HCT116 (cell line): ENCODE results near the gene MCF2L2. TPM values are rescaled to one million over a fixed set of nuclear protein-coding genes. Genes with fewer than 3 reads are reported as not detected.

ENCODE experiments used
- ATAC-seq: fragments of 200-7000 bp; cut with Tn5 transposase; 2 replicates; pipeline ENCODE4 v1.9.1; 2020; ENCODE audit warnings: mild to moderate bottlenecking, moderate library complexity
- BruUV-seq: library from RNA; stranded (reverse); fragments of 400-500 nt; replicated peaks from 2 replicates; lab custom pipeline; 2021; lab: Mats Ljungman, UMichigan
- CTCF ChIA-PET: fragments of 300-600 bp; sonication (Branson Sonifier 250); formaldehyde crosslinking; loops from one replicate; lab custom pipeline; 2021; ENCODE audit warnings: antibody characterized with exemption; lab: Charles Lee
- POLR2A ChIA-PET: fragments of 300-600, 350-600 bp; sonication (Branson Sonifier 250); formaldehyde crosslinking; loops from one replicate; lab custom pipeline; 2021; ENCODE audit warnings: antibody characterized with exemption; lab: Charles Lee
- RAD21 ChIA-PET, 2 experiments: fragments of 300-600 bp; sonication (Branson Sonifier 250); formaldehyde crosslinking; loops; one replicate each; lab custom pipeline; 2023; ENCODE audit warnings: low total read pairs in 2 of 2; ENCODE audit not compliant: uncharacterized antibody in 2 of 2, unreplicated experiment in 2 of 2, low non-redundant PET in 1 of 2; lab: Charles Lee
- DNase-seq: peaks from one replicate; pipeline ENCODE4 v3.0.0-alpha.2; 2010; ENCODE audit warnings: low read depth, low spot score
- H2AFZ ChIP-seq: fragments of 200-600 bp; shearing (Covaris generic), sonication (generic); 2 replicates; pipeline ENCODE4 v1.6.1; 2017; ENCODE audit warnings: low read depth, mixed run types, mixed read lengths, antibody characterized with exemption, low read length; ENCODE audit not compliant: poor library complexity, severe bottlenecking
- H3K27ac ChIP-seq: 2 replicates; pipeline ENCODE4 v1.5.1; 2012; ENCODE audit warnings: low read depth, low read length
- H3K27me3 ChIP-seq: fragments of 200-600 bp; sonication (generic); 2 replicates; pipeline ENCODE4 v1.6.1; 2016; ENCODE audit warnings: mixed run types, low read length, mixed read lengths; ENCODE audit not compliant: insufficient read depth
- H3K36me3 ChIP-seq, 2 experiments: fragments of 200-500 bp in 1 of 2; fragments of 200-600 bp in 1 of 2; sonication (Bioruptor generic) in 1 of 2; sonication (generic) in 1 of 2; 2 replicates each; pipeline versions ENCODE4 v1.5.1 to v1.6.1; 2014 to 2016; ENCODE audit warnings: low read length in 2 of 2, inconsistent platforms in 1 of 2, mixed read lengths in 1 of 2, mixed run types in 1 of 2; ENCODE audit not compliant: insufficient read depth in 2 of 2, control insufficient read depth in 1 of 2
- H3K4me1 ChIP-seq, 2 experiments: fragments of 200-600 bp in 1 of 2; sonication (generic) in 1 of 2; 2 replicates each; pipeline versions ENCODE4 v1.5.1 to v1.6.1; 2012 to 2017; ENCODE audit warnings: low read length in 2 of 2, inconsistent platforms in 1 of 2, mild to moderate bottlenecking in 1 of 2, mixed read lengths in 1 of 2, mixed run types in 1 of 2, moderate library complexity in 1 of 2; ENCODE audit not compliant: insufficient read depth in 2 of 2, control insufficient read depth in 1 of 2
- H3K4me2 ChIP-seq: fragments of 200-600 bp; sonication (generic); 2 replicates; pipeline ENCODE4 v1.6.1; 2017; ENCODE audit warnings: mixed run types, low read length, mixed read lengths
- H3K4me3 ChIP-seq, 2 experiments: fragments of 200-600 bp in 1 of 2; sonication (generic) in 1 of 2; replicated peaks in 1 of 2; 2 replicates each; pipeline ENCODE4 v1.5.1; 2011 to 2016; ENCODE audit warnings: low read length in 2 of 2, control low read depth in 1 of 2, low read depth in 1 of 2, mild to moderate bottlenecking in 1 of 2, mixed read lengths in 1 of 2, mixed run types in 1 of 2
- H3K79me2 ChIP-seq: fragments of 200-600 bp; sonication (generic); 2 replicates; pipeline ENCODE4 v1.6.1; 2017; ENCODE audit warnings: mild to moderate bottlenecking, mixed run types, low read length, moderate library complexity, mixed read lengths; ENCODE audit not compliant: insufficient read depth
- H3K9ac ChIP-seq: fragments of 200-600 bp; sonication (generic); 2 replicates; pipeline ENCODE4 v1.6.1; 2016; ENCODE audit warnings: low read length, mixed read lengths
- H3K9me2 ChIP-seq: fragments of 200-600 bp; sonication (generic), shearing (Covaris generic); 2 replicates; pipeline ENCODE4 v1.6.1; 2017; ENCODE audit warnings: mixed run types, mild to moderate bottlenecking, moderate library complexity; ENCODE audit not compliant: insufficient read depth
- H3K9me3 ChIP-seq, 2 experiments: fragments of 200-500 bp in 1 of 2; fragments of 200-600 bp in 1 of 2; sonication (Bioruptor generic) in 1 of 2; sonication (generic) in 1 of 2; 2 replicates each; pipeline ENCODE4 v1.6.1; 2014 to 2017; ENCODE audit warnings: low read length in 2 of 2, mixed read lengths in 2 of 2, inconsistent platforms in 1 of 2, low read depth in 1 of 2, mild to moderate bottlenecking in 1 of 2, mixed run types in 1 of 2, moderate library complexity in 1 of 2; ENCODE audit not compliant: control insufficient read depth in 1 of 2, insufficient read depth in 1 of 2
- H4K20me1 ChIP-seq: fragments of 200-600 bp; sonication (generic), shearing (Covaris generic); 2 replicates; pipeline ENCODE4 v1.6.1; 2017; ENCODE audit warnings: mixed run types, mild to moderate bottlenecking, moderate library complexity; ENCODE audit not compliant: insufficient read depth
- CBX3 ChIP-seq: IDR thresholded peaks from 2 replicates; pipeline ENCODE4 v1.6.1; 2012; ENCODE audit warnings: low read depth
- EGR1 ChIP-seq: IDR thresholded peaks from 2 replicates; pipeline ENCODE4 v1.6.1; 2012; ENCODE audit warnings: low read depth
- ELF1 ChIP-seq: IDR thresholded peaks from 2 replicates; pipeline ENCODE4 v1.6.1; 2012; ENCODE audit warnings: low read depth, borderline replicate concordance
- FOSL1 ChIP-seq: IDR thresholded peaks from 2 replicates; pipeline ENCODE4 v1.6.1; 2012; ENCODE audit warnings: low read depth
- TCF7L2 ChIP-seq: IDR thresholded peaks from 2 replicates; pipeline ENCODE4 v1.7.0; 2011; ENCODE audit warnings: borderline replicate concordance, inconsistent platforms; ENCODE audit not compliant: insufficient read depth, insufficient read length; ENCODE audit errors: extremely low read depth
- ZNF274 ChIP-seq: fragments of 200-500 bp; sonication (Bioruptor generic); IDR thresholded peaks from 2 replicates; pipeline ENCODE4 v1.6.1; 2014; ENCODE audit warnings: mild to moderate bottlenecking, low read depth, low read length, inconsistent platforms
- intact Hi-C: fragments of 100-400 bp; cut with micrococcal nuclease; formaldehyde crosslinking; loops from 2 replicates; pipeline ENCODE4 v1.10.0; 2022
- total RNA-seq: library from RNA; stranded (reverse); gene quantifications from one replicate; pipeline ENCODE4 v1.2.1, GENCODE V29; 2021; ENCODE audit not compliant: unreplicated experiment
- TF ChIP-seq, protein P1 (sequence below): IDR thresholded peaks from 2 replicates; pipeline ENCODE4 v1.6.1; 2012
- TF ChIP-seq, protein P2 (sequence below): IDR thresholded peaks from 2 replicates; pipeline ENCODE4 v1.6.1; 2012; ENCODE audit warnings: low read depth

MCF2L2 gene
- total RNA-seq, 1 experiment from 2014 or later, result 1.5 TPM

DNA sequence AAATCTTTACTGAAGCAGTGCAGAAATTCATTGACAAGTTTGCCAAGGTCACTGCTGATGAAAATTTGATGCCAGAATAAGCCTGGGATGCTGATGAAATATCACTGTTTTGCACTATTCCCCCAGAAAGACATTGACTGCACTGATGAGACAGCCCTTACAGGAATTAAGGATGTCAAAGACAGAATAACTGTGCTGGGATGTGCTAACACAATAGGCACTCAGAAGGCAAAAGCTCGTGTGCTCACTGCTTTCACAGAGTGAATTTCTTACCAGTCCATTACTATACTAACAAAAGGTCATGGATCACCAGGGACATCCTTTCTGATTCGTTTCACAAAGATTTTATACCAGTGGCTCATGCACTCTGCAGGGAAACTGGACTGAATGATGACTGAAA, 69.4 kb downstream of the MCF2L2 start:
- no peaks in the 10 kb centered on the region for H4K20me1 ChIP-seq
- no peak overlapping the region for H3K27ac ChIP-seq
- ChIA-PET POLR2A (no interaction called here), CTCF (no interaction called here), RAD21 (no interaction called here)
- BruUV-seq, result no TSS peak
- TF ChIP-seq FOSL1 (no peak), CBX3 (no peak), TCF7L2 (no peak), EGR1 (no peak), ZNF274 (no peak), ELF1 (no peak)
- TF ChIP-seq, protein P1, sequence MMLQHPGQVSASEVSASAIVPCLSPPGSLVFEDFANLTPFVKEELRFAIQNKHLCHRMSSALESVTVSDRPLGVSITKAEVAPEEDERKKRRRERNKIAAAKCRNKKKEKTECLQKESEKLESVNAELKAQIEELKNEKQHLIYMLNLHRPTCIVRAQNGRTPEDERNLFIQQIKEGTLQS, result no peak
- TF ChIP-seq, protein P2, sequence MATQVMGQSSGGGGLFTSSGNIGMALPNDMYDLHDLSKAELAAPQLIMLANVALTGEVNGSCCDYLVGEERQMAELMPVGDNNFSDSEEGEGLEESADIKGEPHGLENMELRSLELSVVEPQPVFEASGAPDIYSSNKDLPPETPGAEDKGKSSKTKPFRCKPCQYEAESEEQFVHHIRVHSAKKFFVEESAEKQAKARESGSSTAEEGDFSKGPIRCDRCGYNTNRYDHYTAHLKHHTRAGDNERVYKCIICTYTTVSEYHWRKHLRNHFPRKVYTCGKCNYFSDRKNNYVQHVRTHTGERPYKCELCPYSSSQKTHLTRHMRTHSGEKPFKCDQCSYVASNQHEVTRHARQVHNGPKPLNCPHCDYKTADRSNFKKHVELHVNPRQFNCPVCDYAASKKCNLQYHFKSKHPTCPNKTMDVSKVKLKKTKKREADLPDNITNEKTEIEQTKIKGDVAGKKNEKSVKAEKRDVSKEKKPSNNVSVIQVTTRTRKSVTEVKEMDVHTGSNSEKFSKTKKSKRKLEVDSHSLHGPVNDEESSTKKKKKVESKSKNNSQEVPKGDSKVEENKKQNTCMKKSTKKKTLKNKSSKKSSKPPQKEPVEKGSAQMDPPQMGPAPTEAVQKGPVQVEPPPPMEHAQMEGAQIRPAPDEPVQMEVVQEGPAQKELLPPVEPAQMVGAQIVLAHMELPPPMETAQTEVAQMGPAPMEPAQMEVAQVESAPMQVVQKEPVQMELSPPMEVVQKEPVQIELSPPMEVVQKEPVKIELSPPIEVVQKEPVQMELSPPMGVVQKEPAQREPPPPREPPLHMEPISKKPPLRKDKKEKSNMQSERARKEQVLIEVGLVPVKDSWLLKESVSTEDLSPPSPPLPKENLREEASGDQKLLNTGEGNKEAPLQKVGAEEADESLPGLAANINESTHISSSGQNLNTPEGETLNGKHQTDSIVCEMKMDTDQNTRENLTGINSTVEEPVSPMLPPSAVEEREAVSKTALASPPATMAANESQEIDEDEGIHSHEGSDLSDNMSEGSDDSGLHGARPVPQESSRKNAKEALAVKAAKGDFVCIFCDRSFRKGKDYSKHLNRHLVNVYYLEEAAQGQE, result no peak
- ATAC-seq (no peak), DNase-seq (no peak)
- H3K4me1 ChIP-seq, result no peaks in the 10 kb centered on the region
- H3K36me3 ChIP-seq, result no peaks in the 10 kb centered on the region
- no peaks in the 10 kb centered on the region for H3K9me2 ChIP-seq
- H3K9ac ChIP-seq, result no peak overlapping the region
- no peaks in the 10 kb centered on the region for H3K9me3 ChIP-seq
- no peak overlapping the region for H3K4me3 ChIP-seq
- intact Hi-C loops, result no loop called here
- H3K4me2 ChIP-seq, result no peak overlapping the region
- no peak overlapping the region for H2AFZ ChIP-seq
- no peaks in the 10 kb centered on the region for H3K27me3 ChIP-seq
- H3K79me2 ChIP-seq, result no peaks in the 10 kb centered on the region
